Activated naive CD8-positive, alpha-beta T cell treated with anti-CD3 and anti-CD28 coated beads, Interleukin-2, amount 50 U/mL, for 16 hours (primary cell): ENCODE data around the gene TMPRSS3.

Experiments used
- DNase-seq: peaks from one replicate; pipeline ENCODE4 v3.0.0-alpha.2; 2020; ENCODE audit warnings: low read depth, low spot score

TMPRSS3 gene

DNA sequence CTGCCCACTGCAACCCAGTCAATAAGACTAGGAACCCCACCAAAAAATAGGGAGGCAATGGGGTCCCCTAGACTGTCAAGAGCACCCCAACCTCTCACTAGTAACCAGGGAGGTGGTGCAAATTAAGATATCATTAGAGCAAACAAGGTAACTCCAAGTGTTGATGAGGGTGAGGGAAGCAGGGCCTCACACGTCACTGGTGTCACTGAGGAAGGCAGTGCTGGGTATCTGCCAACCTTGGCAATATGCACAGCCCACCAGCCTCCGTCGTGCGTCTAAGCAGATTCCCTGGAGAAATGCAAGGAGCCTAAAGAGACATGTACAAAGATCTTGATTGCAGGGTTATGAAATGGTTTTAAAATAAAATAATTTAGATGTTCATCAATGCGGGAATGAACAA, 11.6 kb upstream of the TMPRSS3 start:
- DNase-seq: no peak

DNA sequence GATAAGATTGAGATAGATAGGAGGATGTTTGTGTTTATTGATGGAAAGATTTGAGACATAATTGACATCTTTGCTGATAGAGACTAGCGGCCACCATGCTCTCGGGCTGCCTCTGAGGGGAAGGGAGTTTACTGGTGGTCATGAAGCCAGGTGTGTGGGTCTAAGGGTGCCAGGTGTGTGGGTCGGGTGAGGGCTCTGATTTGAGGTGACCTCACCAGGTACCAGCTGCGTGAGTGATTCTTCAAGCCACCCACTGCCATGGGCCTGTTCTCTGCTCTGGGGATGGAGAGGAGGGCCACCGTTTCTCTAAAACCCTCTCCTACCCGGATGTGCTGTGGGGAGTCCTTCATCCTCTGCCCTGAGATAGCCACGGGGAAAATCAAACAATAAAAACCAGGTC, 11.0 kb upstream of the TMPRSS3 start:
- no peak for DNase-seq

GRCh38 chr21:42406201-42406621, 10.4 kb upstream of the TMPRSS3 start:
- DNase-seq: no peak

- DNase-seq: no peak
Observed at GRCh38 chr21:42405064-42406013, 9.5 kb upstream of the TMPRSS3 start.

DNA sequence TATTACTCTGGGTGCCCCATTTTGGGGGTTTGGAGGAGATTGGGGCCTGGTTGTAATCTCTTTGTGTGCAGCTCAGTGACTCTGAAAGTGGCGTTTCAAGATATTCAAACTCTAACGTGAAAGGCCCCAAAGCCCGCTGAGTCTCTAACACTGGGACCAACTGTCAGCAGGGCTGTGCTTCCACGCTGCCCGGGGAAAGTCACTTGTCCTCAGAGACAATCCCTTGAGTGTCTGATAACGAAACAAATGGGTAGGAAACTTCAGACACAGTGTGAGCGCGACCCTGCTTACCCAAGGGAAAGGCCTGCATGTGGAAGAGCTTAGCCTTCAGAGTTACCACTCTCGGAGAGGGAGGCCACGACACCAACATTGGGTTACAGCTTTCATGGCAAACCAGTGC, 8.7 kb upstream of the TMPRSS3 start:
- DNase-seq: no peak

- no peak for DNase-seq
Observed at GRCh38 chr21:42403611-42404231, 7.9 kb upstream of the TMPRSS3 start, which contains the start of gene UBASH3A. Gene UBASH3A (plus strand): TSS chr21:42403902. CDS start chr21:42403946, 44 bp downstream.

DNA sequence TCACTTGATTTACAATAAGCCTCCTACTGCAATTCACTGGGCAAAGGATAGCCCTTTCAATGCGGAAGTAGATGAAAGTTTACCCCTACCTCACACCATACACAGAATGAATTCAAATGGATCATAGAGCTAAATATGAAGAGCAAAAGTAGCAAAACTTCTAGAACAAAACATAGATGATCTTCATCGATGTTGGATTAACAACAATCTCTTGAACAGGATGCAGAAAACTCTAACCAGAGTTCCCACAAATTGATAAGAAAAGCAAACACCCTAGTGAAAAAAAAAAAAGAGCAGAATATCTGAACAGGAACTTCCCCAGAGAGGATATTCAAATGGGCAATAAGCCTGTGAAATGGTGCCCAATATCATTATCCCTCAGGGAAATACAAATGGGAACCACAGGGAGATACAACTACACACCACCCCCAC, 6.0 kb upstream of the TMPRSS3 start:
- no peak for DNase-seq

GRCh38 chr21:42401154-42401553, 5.3 kb upstream of the TMPRSS3 start:
- DNase-seq: no peak

DNA sequence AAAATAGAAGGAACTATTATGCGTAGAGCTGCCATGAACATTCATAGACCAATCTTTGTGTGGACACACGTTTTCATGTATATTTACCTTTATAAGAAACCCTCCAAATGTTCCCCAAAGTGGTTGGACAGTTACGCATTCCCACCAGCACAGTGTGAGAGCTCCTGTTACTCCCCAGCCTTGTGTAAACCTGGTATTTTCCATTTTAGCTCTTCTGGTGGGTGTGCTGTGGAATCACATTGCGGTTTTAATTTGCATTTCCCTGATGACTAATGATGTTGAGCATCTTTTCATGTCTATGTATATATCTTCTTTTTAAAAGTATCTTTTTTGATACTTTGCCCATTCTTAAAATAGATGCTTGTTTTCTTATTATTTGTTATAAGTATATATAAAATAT, 4.7 kb upstream of the TMPRSS3 start:
- no peak for DNase-seq

GRCh38 chr21:42398436-42399028, 2.7 kb upstream of the TMPRSS3 start:
- DNase-seq: no peak

DNA sequence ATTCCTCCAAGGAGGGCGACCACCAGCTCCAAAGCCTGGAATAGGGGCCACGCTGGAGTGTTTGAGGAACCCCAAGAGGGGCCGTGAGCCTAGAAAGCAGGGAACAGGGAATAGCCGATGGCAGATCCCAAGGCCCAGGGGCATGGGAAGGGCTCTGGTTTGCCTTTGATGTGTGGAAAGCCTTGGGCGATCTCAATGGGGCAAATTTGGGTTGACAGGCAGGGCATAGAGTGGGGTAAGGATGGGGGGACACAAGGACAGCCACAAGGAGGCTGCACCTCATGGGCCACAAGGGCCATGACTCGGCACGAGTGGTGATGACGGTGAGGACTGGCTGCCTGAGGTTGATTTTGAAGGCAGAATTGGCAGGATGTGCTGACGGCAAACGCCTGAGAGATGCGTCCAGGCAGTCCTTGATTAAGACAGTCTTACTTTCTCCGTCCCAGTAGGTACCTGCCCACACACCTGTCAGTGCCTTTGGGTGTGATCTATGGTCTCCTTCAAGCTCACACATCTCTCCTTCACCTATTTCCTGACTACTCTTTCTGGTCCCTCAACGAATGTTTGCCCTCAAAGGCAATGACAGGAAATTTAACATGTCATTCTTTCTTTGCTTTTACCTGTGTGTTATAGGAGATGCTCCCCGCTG, 2.0 kb upstream of the TMPRSS3 start:
- no peak for DNase-seq

GRCh38 chr21:42396799-42397745, 1.2 kb upstream of the TMPRSS3 start:
- no peak for DNase-seq

DNA sequence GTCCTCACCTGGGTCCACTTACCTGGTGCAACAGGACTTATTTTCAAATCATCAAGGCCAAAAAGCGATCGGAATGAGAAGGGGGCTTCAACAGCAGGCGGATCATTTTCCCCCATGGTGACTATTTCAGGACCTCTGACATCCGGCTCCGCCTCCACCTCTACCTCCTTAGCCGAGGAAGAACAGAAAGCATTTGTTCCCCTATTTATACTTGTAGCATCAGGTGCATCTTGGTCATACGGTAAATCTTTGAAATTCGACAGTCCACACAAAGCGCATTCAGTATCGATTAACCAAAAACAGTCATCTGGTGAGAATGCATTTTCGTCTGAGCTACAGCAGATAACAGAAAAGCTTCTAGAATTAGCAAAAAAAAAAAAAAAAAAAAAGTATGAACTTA, 550 bp downstream of the TMPRSS3 start:
- no peak for DNase-seq

- no peak for DNase-seq
Observed at GRCh38 chr21:42393443-42393950, 2.4 kb downstream of the TMPRSS3 start.

GRCh38 chr21:42392731-42393442, 3.0 kb downstream of the TMPRSS3 start:
- DNase-seq: no peak

DNA sequence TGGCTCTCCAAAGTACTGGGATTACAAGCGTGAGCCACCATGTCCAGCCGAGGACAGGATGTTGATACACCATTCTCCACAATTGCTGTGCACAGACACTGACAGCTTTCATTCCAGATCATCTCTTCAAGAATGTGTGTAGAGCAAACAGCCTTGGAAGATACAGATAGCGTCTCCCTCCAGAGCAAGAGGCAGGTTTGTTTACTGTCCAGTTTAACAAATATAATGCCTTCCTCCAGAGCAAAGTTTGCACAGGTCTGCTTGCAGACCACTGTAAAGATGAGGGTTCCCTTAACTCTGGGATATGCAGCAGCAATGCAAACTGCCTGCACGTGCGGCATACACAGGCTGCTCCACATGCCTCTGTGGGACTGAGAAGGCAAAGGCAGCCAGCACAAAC, 4.6 kb downstream of the TMPRSS3 start:
- DNase-seq: no peak

GRCh38 chr21:42390696-42391095, 5.2 kb downstream of the TMPRSS3 start:
- no peak for DNase-seq

- DNase-seq: no peak
Observed at GRCh38 chr21:42390193-42390592, 5.7 kb downstream of the TMPRSS3 start.

DNA sequence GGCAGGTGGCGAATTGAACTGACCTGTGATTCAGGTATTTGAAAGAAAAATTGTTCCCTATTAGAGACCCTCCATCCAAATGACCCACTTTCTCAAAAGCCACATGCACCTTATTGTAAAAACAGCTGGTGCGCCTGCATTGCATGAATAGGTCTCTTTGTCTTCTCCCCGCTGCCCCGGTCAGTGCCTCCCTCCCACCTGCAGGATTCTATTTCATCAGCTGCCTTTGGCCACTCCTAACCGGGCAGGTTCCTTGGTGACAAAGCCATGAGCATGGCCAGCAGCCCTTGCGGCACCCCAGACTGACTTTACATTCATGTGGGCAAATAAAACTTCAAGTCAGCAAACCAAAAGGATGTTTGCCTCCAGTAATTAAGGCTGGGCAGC, 6.4 kb downstream of the TMPRSS3 start:
- no peak for DNase-seq
